NCI-H2081 (cell line): ENCODE results near the gene PRM1.

Experiments
- DNase-seq, 2 experiments: peaks; one replicate each; lab custom pipeline; 2025; lab: John Stamatoyannopoulos, UW

The PRM1 gene

DNA sequence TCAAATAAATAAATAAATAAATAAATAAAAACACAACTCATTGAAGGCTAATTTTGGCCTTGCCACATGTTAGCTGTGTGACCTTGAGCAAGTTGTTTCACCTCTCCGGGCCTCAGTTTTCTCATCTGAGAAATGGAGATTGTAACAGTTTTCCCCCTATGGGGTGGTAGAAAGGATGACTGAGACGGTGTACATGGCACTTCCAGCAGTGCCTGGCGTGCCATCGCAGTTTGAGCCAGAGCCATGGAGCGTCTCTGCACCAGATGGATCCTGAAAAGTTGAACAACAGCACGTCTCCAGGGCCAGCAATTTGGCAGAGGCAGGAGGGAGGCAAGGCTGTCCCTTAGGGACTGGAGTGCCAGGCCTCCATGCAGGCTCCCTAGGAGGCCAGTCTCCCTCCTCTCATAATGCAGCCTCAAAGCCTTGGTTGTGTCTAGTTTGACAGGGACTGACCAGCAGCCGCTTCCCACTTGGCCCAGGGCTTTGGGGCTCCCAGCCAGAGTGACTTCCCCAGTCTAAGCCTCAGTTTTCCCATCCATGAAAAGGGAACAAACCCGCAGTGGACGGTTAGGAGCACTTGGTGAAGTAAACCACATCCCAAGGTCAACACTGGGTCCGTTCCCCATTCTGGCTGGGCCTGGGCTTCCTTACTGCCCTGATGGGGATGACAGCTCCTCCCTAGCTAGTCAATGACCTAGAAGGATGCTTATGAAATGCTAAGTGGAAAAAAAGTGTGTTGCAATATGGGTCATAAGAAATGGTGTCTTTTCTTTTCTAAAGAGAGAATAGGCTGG lies 44.5 kb downstream of the PRM1 start:
- DNase-seq = no peak

DNA sequence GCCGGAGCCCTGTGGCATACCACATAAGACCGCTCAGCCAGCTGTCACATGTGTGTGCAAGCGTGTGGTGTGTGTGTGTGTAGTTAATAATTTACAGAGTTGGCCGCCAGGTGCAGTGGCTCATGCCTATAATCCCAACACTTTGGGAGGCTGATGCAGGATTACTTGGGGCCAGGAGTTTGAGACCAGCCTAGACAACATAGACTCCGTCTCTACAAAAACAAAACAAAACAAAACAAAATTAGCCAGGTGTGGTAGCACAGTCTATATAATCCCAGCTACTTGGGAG lies 45.5 kb downstream of the PRM1 start:
- no peak for DNase-seq

DNA sequence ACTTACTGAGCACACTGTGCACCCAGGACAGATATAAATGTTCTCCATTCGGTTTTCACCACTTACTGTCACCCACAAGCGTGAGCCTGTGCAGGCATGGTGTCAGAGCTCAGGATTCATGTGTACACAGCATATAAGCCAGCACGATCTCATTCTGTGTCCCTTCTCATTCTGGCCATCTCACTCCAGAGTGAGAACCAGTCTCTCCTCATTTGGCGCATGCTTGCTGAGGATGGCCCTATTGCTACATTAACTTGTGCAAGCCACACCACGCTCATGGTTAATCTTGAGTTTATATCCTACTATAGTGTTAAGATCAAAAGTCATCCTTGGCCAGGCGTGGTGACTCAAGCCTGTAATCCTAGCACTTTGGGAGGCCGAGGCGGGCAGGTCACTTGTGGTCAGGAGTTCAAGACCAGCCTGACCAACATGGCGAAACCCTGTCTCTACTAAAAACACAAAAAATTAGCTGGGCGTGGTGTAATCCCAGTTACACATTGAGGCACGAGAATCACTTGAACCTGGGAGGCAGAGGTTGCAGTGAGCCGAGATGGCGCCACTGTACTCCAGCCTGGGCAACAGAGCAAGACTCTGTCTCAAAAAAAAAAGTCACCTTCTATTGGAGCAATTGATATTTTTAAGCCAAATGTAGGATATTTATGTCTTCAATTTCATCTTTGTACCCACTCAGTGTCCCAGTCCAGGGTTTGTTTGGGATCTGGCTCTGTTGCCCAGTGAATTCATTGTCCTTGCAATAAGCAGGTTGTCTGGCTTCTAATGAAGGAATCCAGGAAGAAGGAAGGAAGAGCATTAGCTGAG lies 46.0 kb downstream of the PRM1 start:
- DNase-seq = no peak

DNA sequence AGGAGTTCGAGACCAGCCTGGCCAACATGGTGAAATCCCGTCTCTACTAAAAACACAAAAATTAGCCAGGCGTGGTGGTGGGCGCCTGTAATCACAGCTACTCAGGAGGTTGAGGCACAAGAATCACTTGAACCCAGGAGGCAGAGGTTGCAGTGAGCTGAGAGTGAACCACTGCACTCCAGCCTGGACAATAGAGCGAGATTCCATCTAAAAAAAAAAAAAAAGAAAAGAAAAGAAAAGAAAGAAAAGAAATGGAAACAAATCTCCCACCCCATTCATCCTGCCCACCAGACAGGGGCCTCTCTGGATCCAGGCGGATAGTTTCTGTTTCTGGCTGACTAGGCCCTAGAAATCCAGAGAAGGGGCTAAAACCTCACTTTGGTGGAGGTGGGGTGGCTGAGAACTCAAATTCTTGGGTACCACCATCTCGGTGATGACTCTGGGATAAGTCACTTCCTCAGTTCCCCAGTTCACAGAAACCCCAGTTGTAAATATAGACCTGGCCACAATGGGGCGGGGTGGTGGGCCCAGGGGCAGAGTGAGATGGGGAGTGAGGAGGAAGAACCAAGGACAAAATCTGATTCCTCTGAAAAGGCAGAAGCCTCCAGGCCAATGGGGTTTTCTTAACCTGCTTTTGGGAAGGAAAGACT lies 47.3 kb downstream of the PRM1 start:
- no peak for DNase-seq

DNA sequence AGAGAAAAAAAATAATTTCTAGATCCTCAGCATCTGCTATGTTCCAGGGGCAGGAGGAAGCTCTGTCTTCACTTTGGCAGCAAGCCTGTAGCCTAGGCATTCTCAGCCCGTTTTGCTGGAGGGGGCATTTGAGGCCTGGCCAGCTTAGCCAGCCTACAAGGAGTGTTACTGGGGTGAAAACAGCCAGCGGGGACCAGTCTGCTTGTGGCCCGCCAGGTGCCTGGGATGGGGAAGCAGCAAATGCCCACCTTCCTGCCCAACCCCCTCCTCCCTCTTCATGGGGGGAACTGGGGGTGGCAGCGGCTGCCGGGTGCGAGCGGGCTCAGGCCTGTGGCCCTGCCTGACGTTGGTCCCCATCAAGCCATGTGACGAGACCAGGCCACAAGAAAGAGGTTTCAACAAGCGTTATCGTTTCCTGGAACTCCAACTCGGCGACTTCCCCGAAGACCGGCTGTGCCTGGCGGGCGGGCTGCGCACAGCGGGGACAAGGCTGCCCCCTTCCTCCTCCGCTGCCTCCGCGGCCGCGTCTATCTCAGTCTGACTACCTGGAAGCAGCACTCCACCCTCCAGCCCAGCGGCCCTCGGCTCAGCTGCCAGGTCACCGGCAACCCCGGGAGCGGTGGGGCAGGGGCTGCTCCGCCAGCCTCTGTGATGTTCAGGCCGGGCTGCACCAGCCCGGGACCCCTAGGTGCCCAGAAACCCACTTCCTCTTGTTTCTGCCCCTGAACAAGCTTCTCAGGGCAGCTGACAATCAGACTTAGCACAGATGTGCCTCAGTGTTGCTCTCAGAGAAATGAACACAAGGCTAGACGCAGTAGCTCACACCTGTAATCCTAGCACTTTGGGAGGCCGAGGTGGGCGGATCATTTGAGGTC lies 48.0 kb downstream of the PRM1 start:
- no peak for DNase-seq

DNA sequence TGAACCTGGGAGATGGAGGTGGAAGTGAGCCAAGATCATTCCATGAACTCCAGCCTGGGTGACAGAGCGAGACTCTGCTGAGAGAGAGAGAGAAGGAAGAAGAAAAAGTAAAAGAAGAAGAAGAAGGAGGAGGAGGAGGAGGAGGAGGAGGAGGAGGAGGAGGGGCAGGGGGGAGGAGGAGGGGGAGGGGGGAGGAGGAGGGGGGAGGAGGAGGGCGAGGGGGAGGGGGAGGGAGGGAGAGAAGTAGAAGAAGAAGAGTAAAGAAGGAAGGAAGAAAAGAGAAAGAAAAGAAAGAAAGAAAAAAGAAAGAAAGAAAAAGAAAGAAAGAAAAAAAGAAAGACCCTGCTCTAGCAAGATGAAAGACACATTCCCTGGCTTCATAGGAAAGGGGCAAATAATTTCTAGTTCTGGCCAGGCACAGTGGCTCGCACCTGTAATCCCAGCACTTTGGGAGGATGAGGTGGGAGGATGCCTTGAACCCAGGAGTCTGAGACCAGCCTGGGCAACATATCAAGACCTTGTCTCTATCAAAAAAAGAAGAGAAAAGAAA lies 48.8 kb downstream of the PRM1 start:
- no peak for DNase-seq

DNA sequence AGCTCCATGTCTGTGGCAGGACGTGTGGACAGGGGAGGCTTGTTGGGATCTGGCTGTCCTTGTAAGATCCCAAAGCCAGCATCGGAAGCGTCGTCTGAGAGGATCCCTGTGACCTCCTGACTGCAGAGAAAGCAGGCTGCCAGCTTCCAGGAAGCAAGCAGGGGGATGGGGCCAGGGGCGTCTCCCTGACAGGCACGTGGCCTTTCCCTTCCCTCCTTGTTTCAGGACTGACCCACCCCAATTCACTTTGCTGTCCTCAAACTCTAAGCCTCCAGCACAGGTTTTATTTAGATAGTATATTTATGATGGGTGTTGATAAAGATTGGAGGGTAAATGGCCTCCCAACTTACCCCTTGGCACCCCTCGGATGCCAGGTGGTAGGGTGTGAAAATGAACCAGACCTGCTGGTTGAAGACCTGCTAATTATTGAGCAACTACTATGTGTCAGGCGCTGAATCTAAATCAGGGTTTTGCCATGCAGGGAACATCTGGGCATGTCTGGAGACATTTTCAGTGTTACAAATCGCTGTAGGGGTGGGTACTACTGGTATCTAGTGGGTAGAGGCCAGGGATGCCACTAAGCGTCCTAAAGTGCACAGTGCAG lies 49.7 kb downstream of the PRM1 start:
- no peak for DNase-seq
